K562 (cell line): ENCODE data around the gene KAZN. TPM values are rescaled to one million over a fixed set of nuclear protein-coding genes. Genes with fewer than 3 reads are reported as not detected.
A peak's percentile ranks its signal among the peaks of the same experiment; 100 is the strongest.

Source experiments
- ATAC-seq: fragments of 200-7000 bp; cut with Tn5 transposase; 3 replicates; pipeline ENCODE4 v1.9.1; 2020; ENCODE audit warnings: moderate library complexity
- BruUV-seq: library from RNA; stranded (reverse); fragments of 400-500 nt; replicated peaks from 2 replicates; lab custom pipeline; 2021; lab: Mats Ljungman, UMichigan
- CTCF ChIA-PET: fragments of 300-600 bp; formaldehyde crosslinking; extraction: SDS; loops from one replicate; lab custom pipeline; 2021; ENCODE audit warnings: low intra/inter-chr PET ratio; lab: Yijun Ruan, JAX
- POLR2A ChIA-PET: fragments of 300-600, 350-650 bp; sonication (Branson Sonifier 250); formaldehyde crosslinking; extraction: SDS; loops from one replicate; lab custom pipeline; 2021; ENCODE audit warnings: antibody characterized with exemption, inconsistent platforms; lab: Yijun Ruan, JAX
- DNase-seq, 4 experiments: peaks; one replicate each; pipeline versions ENCODE4 v3.0.0 to v3.0.0-alpha.2; 2011 to 2018; ENCODE audit warnings: low spot score in 3 of 4, mixed read lengths in 3 of 4; ENCODE audit errors: extremely low read depth in 1 of 4
- FAIRE-seq: peaks from 2 replicates; lab custom pipeline; 2011; peaks lifted over from hg19 to GRCh38; lab: Jason Lieb, UNC
- H2AFZ ChIP-seq: 2 replicates; pipeline ENCODE4 v1.6.0; 2011; ENCODE audit warnings: low read depth, low read length, control low read depth, inconsistent platforms
- H3K27ac ChIP-seq: fragments of 200-600 bp; 3 replicates; pipeline ENCODE4 v1.8.0; 2011; ENCODE audit warnings: low read depth, mild to moderate bottlenecking, control low read depth, inconsistent platforms, low read length, moderate library complexity, mixed read lengths; ENCODE audit errors: extremely low read depth
- H3K27me3 ChIP-seq, 2 experiments: fragments of 300-600 bp in 1 of 2; 2 replicates in 1 of 2; 3 replicates in 1 of 2; pipeline versions ENCODE4 v1.6.0 to v1.8.0; 2011; ENCODE audit warnings: inconsistent platforms in 2 of 2, low read length in 2 of 2, mild to moderate bottlenecking in 1 of 2, mixed read lengths in 1 of 2, moderate library complexity in 1 of 2; ENCODE audit not compliant: control insufficient read depth in 2 of 2, insufficient read depth in 2 of 2
- H3K36me3 ChIP-seq: fragments of 300-600 bp; 3 replicates; pipeline ENCODE4 v1.8.0; 2011; ENCODE audit warnings: mild to moderate bottlenecking, low read length, inconsistent platforms; ENCODE audit not compliant: control insufficient read depth, insufficient read depth
- H3K4me1 ChIP-seq, 2 experiments: fragments of 200-600 bp in 1 of 2; replicated peaks in 1 of 2; 2 replicates in 1 of 2; 3 replicates in 1 of 2; pipeline versions ENCODE4 v1.5.1 to v1.8.0; 2011; ENCODE audit warnings: inconsistent platforms in 2 of 2, low read length in 2 of 2, mild to moderate bottlenecking in 1 of 2, mixed read lengths in 1 of 2, moderate library complexity in 1 of 2; ENCODE audit not compliant: control insufficient read depth in 2 of 2, insufficient read depth in 2 of 2
- H3K4me2 ChIP-seq: 2 replicates; pipeline ENCODE4 v1.6.1; 2011; ENCODE audit warnings: low read length, control low read depth, inconsistent platforms, mixed read lengths; ENCODE audit not compliant: insufficient read depth
- H3K4me3 ChIP-seq: fragments of 200-600 bp; sonication (generic), shearing (Covaris generic); 2 replicates; pipeline ENCODE4 v1.5.1; 2016; ENCODE audit warnings: control low read depth, inconsistent platforms
- H3K79me2 ChIP-seq: fragments of 200-600 bp; 3 replicates; pipeline ENCODE4 v1.8.0; 2011; ENCODE audit warnings: low read length, inconsistent platforms; ENCODE audit not compliant: control insufficient read depth, insufficient read depth
- H3K9ac ChIP-seq, 2 experiments: 2 replicates each; pipeline versions ENCODE4 v1.6.0 to v1.6.1; 2011; ENCODE audit warnings: low read depth in 2 of 2, low read length in 2 of 2, control low read depth in 1 of 2, inconsistent platforms in 1 of 2, mild to moderate bottlenecking in 1 of 2, mixed read lengths in 1 of 2; ENCODE audit not compliant: insufficient read depth in 1 of 2
- H3K9me1 ChIP-seq: one replicate; pipeline ENCODE4 v1.6.0; 2011; ENCODE audit warnings: inconsistent platforms, mild to moderate bottlenecking, low read length, moderate library complexity; ENCODE audit not compliant: control insufficient read depth, insufficient read depth
- H3K9me3 ChIP-seq: replicated peaks from 2 replicates; pipeline ENCODE4 v1.5.1; 2011; ENCODE audit warnings: low read depth, low read length, inconsistent platforms; ENCODE audit not compliant: control insufficient read depth, insufficient read depth
- H4K20me1 ChIP-seq: replicated peaks from 2 replicates; pipeline ENCODE4 v1.6.1; 2011; ENCODE audit warnings: low read length, inconsistent platforms, mixed read lengths; ENCODE audit not compliant: control insufficient read depth, insufficient read depth
- CBFA2T3 ChIP-seq: fragments of 450-650 bp; IDR thresholded peaks from 2 replicates; pipeline ENCODE4 v1.6.1; 2017
- CBFB ChIP-seq: sonication (generic); formaldehyde crosslinking; IDR thresholded peaks from 2 replicates; pipeline ENCODE4 v1.4.0; 2020; ENCODE audit warnings: mild to moderate bottlenecking, missing genetic modification reagents
- ETV5 ChIP-seq: sonication (generic); formaldehyde crosslinking; IDR thresholded peaks from 2 replicates; pipeline ENCODE4 v1.4.0; 2020; ENCODE audit warnings: low read depth, mild to moderate bottlenecking, missing genetic modification reagents
- FOXK1 ChIP-seq: sonication (generic); formaldehyde crosslinking; IDR thresholded peaks from 2 replicates; pipeline ENCODE4 v1.8.0; 2022; ENCODE audit warnings: missing genetic modification reagents, mild to moderate bottlenecking, borderline replicate concordance
- GABPB1 ChIP-seq: sonication (generic); formaldehyde crosslinking; IDR thresholded peaks from 2 replicates; pipeline ENCODE4 v1.8.0; 2022; ENCODE audit warnings: mild to moderate bottlenecking, missing genetic modification reagents
- GMEB1 ChIP-seq: fragments of 250-450 bp; sonication (Bioruptor Pico); IDR thresholded peaks from 2 replicates; pipeline ENCODE4 v1.4.0; 2020; ENCODE audit warnings: mild to moderate bottlenecking
- HDAC6 ChIP-seq: IDR thresholded peaks from 2 replicates; pipeline ENCODE4 v1.6.1; 2012; ENCODE audit warnings: low read depth, mild to moderate bottlenecking, control low read depth, inconsistent platforms, low read length, moderate library complexity
- MYC ChIP-seq, 2 experiments: fragments of 250-450 bp in 1 of 2; sonication (Bioruptor Pico) in 1 of 2; IDR thresholded peaks; 2 replicates each; pipeline versions ENCODE4 v1.5.1 to v1.6.1; 2012 to 2021; ENCODE audit warnings: low read depth in 2 of 2, borderline replicate concordance in 1 of 2, improper control_type of control experiment in 1 of 2, low read length in 1 of 2, mild to moderate bottlenecking in 1 of 2, moderate library complexity in 1 of 2
- PHF8 ChIP-seq: fragments of 200-600 bp; sonication (generic); IDR thresholded peaks from 2 replicates; pipeline ENCODE4 v1.6.1; 2012; ENCODE audit warnings: mixed run types, mild to moderate bottlenecking, inconsistent platforms, low read length, moderate library complexity, borderline replicate concordance
- SMAD3 ChIP-seq: fragments of 450-650 bp; formaldehyde crosslinking; conservative IDR thresholded peaks from 2 replicates; pipeline ENCODE4 v1.4.0; 2020; ENCODE audit warnings: mild to moderate bottlenecking
- SOX6 ChIP-seq: fragments of 450-650 bp; IDR thresholded peaks from 2 replicates; pipeline ENCODE4 v1.6.1; 2014; ENCODE audit warnings: mild to moderate bottlenecking
- ZBTB17 ChIP-seq: fragments of 450-650 bp; formaldehyde crosslinking; IDR thresholded peaks from 2 replicates; pipeline ENCODE4 v1.4.0; 2020; ENCODE audit warnings: mild to moderate bottlenecking
- ZNF23 ChIP-seq: fragments of 250-450 bp; sonication (Bioruptor Pico); IDR thresholded peaks from 2 replicates; pipeline ENCODE4 v1.4.0; 2020; ENCODE audit warnings: mild to moderate bottlenecking
- ZNF830 ChIP-seq: fragments of 250-450 bp; sonication (Bioruptor Pico); IDR thresholded peaks from 2 replicates; pipeline ENCODE4 v1.5.0; 2021; ENCODE audit warnings: mild to moderate bottlenecking
- WGBS: fragments of 100-300 bp; shearing (Covaris generic); methylation state at CpG from one replicate; pipeline ENCODE4 v1.1.6; 2016; ENCODE audit warnings: low coverage, mixed read lengths; ENCODE audit not compliant: insufficient coverage; ENCODE audit errors: missing lambda C conversion rate; 5-methylcytosine and 5-hydroxymethylcytosine counted together
- in situ Hi-C: fragments of 300-500 bp; cut with MboI; formaldehyde crosslinking; loops from 4 replicates; pipeline ENCODE4 v1.15.0; 2018; ENCODE audit warnings: inconsistent platforms, mixed read lengths
- intact Hi-C: fragments of 100-400 bp; cut with micrococcal nuclease; formaldehyde crosslinking; loops from 2 replicates; pipeline ENCODE4 v1.14.2; 2022
- polyA plus RNA-seq, 8 experiments: library from polyadenylated mRNA; depleted of rRNA in 4 of 8; stranded (reverse) in 5 of 8; unstranded in 3 of 8; fragments of >200 nt; fragmentation: Nextera tagmentation in 2 of 8; fragmentation: Illumina TruSeq in 1 of 8; extraction: Ambion mirVana in 2 of 8; extraction: Trizol in 1 of 8; gene quantifications; 2 replicates each; pipeline versions ENCODE4 v1.2.1 to v1.2.3, GENCODE V29; 2011 to 2014; ENCODE audit warnings: inconsistent platforms in 1 of 8, missing spikeins in 1 of 8
- total RNA-seq, 7 experiments: library from RNA; depleted of rRNA in 6 of 7; stranded (reverse); fragments of >200 nt in 6 of 7; fragmentation: Illumina TruSeq in 2 of 7; extraction: Trizol in 2 of 7; gene quantifications; 2 replicates each; pipeline versions ENCODE4 v1.2.1 to v1.2.3, GENCODE V29; 2011 to 2021; ENCODE audit warnings: low replicate concordance in 1 of 7
- TF ChIP-seq, protein P1 (sequence below), 2 experiments: fragments of 450-650 bp; IDR thresholded peaks; 2 replicates each; pipeline ENCODE4 v1.6.1; 2016
- TF ChIP-seq, protein P2 (sequence below): sonication (generic); formaldehyde crosslinking; IDR thresholded peaks from 2 replicates; pipeline ENCODE4 v1.8.1; 2023; ENCODE audit warnings: missing genetic modification reagents, mild to moderate bottlenecking, borderline replicate concordance

The KAZN gene
- total and polyA plus RNA-seq, 9 of the 15 experiments (the other 6 are each of a cell fraction or from before 2014, with no cell fraction given) = 2.1 to 21.6 (median 5.4) TPM

GRCh38 chr1:14827870-14828269 is 229.4 kb downstream of the KAZN start:
- no TSS peak for BruUV-seq
- ChIA-PET CTCF (no interaction called here), POLR2A (interaction anchor here (1.5 kb wide), 1 partner anchor 69 kb away, joined by 4 read pairs; no protein-coding TSS in a partner anchor)
- no peak for ATAC-seq
- Histone ChIP-seq H2AFZ (no peak overlapping the region), H3K4me1 (peaks cover 4 to 9% of the 10 kb centered on the region in 2 experiments; a peak in 4 of 5 replicates), H3K27me3 (no peaks in the 10 kb centered on the region), H3K9ac (no peak overlapping the region), H3K36me3 (no peaks in the 10 kb centered on the region), H3K27ac (no peak overlapping the region), H3K4me2 (no peak overlapping the region), H3K9me1 (no peaks in the 10 kb centered on the region), H4K20me1 (no peaks in the 10 kb centered on the region), H3K9me3 (no peaks in the 10 kb centered on the region; the same call in 1 of the 2 replicates), H3K79me2 (no peaks in the 10 kb centered on the region), H3K4me3 (no peak overlapping the region)
- no peak for FAIRE-seq
- DNase-seq = no peak
- WGBS = 35% methylated on average over 4 of the region's 4 CpGs
- intact Hi-C loops (loop anchor here (2.0 kb wide), 1 partner anchor 21 kb away; no protein-coding TSS in a partner anchor), in situ Hi-C loops (no loop called here)
- TF ChIP-seq PHF8 = no peak
- TF ChIP-seq, protein P1, sequence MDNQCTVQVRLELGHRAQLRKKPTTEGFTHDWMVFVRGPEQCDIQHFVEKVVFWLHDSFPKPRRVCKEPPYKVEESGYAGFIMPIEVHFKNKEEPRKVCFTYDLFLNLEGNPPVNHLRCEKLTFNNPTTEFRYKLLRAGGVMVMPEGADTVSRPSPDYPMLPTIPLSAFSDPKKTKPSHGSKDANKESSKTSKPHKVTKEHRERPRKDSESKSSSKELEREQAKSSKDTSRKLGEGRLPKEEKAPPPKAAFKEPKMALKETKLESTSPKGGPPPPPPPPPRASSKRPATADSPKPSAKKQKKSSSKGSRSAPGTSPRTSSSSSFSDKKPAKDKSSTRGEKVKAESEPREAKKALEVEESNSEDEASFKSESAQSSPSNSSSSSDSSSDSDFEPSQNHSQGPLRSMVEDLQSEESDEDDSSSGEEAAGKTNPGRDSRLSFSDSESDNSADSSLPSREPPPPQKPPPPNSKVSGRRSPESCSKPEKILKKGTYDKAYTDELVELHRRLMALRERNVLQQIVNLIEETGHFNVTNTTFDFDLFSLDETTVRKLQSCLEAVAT (IDR thresholded peaks at IDR 0.05) = peak in 1 of 2 experiments; percentile 90; a peak in 2 of 4 replicates
- no peak for TF ChIP-seq ZNF830 (CRISPR knock-in tag)
- peak; percentile 75; the same call in 1 of the 2 replicates for TF ChIP-seq ZNF23
- no peak for TF ChIP-seq SMAD3
- no peak for TF ChIP-seq GMEB1 (CRISPR knock-in tag)
- no peak for TF ChIP-seq CBFA2T3
- TF ChIP-seq ZBTB17 = peak; percentile 90
- no peak for TF ChIP-seq GABPB1 (CRISPR knock-in tag)
- no peak for TF ChIP-seq FOXK1 (CRISPR knock-in tag)
- no peak for TF ChIP-seq MYC (IDR thresholded peaks at IDR 0.05; ENCODE audit: low read depth, low read length)
- no peak for TF ChIP-seq MYC (CRISPR knock-in tag; IDR thresholded peaks at IDR 0.05; ENCODE audit: borderline replicate concordance, low read depth)
- no peak for TF ChIP-seq CBFB (CRISPR knock-in tag)
- TF ChIP-seq, protein P2, sequence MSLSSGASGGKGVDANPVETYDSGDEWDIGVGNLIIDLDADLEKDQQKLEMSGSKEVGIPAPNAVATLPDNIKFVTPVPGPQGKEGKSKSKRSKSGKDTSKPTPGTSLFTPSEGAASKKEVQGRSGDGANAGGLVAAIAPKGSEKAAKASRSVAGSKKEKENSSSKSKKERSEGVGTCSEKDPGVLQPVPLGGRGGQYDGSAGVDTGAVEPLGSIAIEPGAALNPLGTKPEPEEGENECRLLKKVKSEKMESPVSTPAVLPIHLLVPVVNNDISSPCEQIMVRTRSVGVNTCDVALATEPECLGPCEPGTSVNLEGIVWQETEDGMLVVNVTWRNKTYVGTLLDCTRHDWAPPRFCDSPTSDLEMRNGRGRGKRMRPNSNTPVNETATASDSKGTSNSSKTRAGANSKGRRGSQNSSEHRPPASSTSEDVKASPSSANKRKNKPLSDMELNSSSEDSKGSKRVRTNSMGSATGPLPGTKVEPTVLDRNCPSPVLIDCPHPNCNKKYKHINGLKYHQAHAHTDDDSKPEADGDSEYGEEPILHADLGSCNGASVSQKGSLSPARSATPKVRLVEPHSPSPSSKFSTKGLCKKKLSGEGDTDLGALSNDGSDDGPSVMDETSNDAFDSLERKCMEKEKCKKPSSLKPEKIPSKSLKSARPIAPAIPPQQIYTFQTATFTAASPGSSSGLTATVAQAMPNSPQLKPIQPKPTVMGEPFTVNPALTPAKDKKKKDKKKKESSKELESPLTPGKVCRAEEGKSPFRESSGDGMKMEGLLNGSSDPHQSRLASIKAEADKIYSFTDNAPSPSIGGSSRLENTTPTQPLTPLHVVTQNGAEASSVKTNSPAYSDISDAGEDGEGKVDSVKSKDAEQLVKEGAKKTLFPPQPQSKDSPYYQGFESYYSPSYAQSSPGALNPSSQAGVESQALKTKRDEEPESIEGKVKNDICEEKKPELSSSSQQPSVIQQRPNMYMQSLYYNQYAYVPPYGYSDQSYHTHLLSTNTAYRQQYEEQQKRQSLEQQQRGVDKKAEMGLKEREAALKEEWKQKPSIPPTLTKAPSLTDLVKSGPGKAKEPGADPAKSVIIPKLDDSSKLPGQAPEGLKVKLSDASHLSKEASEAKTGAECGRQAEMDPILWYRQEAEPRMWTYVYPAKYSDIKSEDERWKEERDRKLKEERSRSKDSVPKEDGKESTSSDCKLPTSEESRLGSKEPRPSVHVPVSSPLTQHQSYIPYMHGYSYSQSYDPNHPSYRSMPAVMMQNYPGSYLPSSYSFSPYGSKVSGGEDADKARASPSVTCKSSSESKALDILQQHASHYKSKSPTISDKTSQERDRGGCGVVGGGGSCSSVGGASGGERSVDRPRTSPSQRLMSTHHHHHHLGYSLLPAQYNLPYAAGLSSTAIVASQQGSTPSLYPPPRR (CRISPR knock-in tag) = no peak
- no peak for TF ChIP-seq ETV5 (CRISPR knock-in tag)
- no peak for TF ChIP-seq SOX6
- TF ChIP-seq HDAC6 = no peak
